ENCODE results near the gene SERPINB7.
"Not testable (repeated sequence)": the region's sequence is repeated elsewhere in the genome, so short reads cannot be mapped to it uniquely, and the experiment has no call there.

Gene SERPINB7

DNA sequence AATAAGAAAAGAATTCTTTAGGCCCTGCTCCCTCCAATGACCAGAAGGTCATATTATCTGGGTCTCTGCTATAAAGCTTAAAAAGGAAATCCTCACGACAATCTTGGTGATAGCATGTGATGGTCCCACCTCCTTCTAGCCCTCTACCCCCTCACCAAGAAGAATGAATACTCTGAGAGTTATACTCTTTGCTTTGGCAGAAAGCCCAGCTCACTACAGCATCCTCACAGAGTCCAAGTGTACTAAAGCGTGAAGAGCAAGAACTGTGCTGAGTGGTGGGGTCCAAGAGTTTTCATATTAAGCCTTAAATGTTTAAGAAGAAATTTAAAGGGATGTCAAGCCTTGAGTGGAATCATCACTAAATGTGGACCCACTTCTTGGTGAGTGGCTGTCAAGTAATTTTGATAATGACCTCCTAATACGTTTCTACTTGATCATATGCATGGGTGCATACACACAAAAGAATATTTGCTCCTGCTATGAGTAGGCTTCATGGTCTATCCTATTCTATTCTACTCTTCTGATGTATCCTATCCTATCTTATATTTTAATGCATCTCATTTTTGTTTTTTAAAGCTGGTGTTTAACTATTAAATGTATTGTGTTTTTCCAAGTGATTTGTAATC, 16.5 kb upstream of the SERPINB7 start:
- no peak for TF ChIP-seq CTCF (IDR thresholded peaks at IDR 0.05; ENCODE audit: unreplicated experiment in 3 of 3)
- Mint-ChIP-seq H3K36me3 (ENCODE audit: low read depth) (peaks cover 8% of the 10 kb centered on the region), H3K4me3 (no peak overlapping the region), H3K4me1 (no peaks in the 10 kb centered on the region), H3K9me3 (peaks cover 15% of the 10 kb centered on the region), H3K27ac (peak overlapping the region in 1 of 3 experiments; percentile 75), H3K27me3 (ENCODE audit: low read depth) (no peaks in the 10 kb centered on the region)

DNA sequence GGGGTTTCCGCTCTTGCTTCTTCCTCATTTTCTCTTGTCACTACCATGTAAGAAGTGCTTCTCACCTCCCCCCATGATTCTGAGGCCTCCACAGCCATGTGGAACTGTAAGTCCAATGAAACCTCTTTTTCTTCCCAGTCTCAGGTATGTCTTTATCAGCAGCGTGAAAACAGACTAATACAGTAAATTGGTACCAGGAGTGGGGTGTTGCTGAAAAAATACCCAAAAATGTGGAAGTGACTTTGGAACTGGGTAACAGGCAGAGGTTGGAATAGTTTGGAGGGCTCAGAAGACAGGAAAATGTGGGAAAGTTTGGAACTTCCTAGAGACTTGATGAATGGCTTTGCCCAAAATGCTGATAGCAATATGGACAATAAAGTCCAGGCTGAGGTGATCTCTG, 15.4 kb upstream of the SERPINB7 start:
- H3K9me3 Mint-ChIP-seq, result peaks cover 15% of the 10 kb centered on the region
- not testable (repeated sequence) for H3K4me1 Mint-ChIP-seq; H3K27ac Mint-ChIP-seq; H3K36me3 Mint-ChIP-seq (ENCODE audit: low read depth); H3K4me3 Mint-ChIP-seq; H3K27me3 Mint-ChIP-seq (ENCODE audit: low read depth)

DNA sequence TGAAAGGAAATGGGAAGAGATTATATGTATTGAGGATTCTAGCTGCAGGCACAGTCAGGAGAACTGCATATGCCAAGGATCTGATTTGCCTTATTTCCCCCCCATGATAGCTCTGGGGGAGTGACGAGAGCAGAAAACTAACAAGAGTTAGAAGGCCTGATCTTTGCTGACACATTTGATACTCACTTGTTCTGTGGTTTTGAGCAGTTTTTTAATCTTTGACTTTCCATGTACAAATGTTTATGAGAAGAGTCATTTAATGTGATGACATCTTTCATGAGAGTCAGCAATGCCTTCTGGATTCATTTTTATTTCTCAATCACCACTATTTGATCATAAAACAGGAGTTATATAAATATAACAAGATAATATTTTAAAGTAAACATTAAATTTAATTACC, 12.7 kb upstream of the SERPINB7 start:
- H3K36me3 Mint-ChIP-seq (ENCODE audit: low read depth), result peaks cover 8% of the 10 kb centered on the region
- no peaks in the 10 kb centered on the region for H3K27me3 Mint-ChIP-seq (ENCODE audit: low read depth)
- H3K27ac Mint-ChIP-seq, result no peak overlapping the region
- TF ChIP-seq CTCF (IDR thresholded peaks at IDR 0.05; ENCODE audit: unreplicated experiment in 3 of 3), result no peak
- H3K4me1 Mint-ChIP-seq, result no peaks in the 10 kb centered on the region
- H3K9me3 Mint-ChIP-seq, result peaks cover 15% of the 10 kb centered on the region
- no peak overlapping the region for H3K4me3 Mint-ChIP-seq

GRCh38 chr18:63763831-63764600, 11.2 kb upstream of the SERPINB7 start:
- H3K9me3 Mint-ChIP-seq, result peaks cover 21% of the 10 kb centered on the region
- no peaks in the 10 kb centered on the region for H3K4me1 Mint-ChIP-seq
- H3K27me3 Mint-ChIP-seq (ENCODE audit: low read depth), result no peaks in the 10 kb centered on the region
- no peak overlapping the region for H3K4me3 Mint-ChIP-seq
- H3K27ac Mint-ChIP-seq, result no peak overlapping the region
- no peak for TF ChIP-seq CTCF (IDR thresholded peaks at IDR 0.05; ENCODE audit: unreplicated experiment in 3 of 3)
- H3K36me3 Mint-ChIP-seq (ENCODE audit: low read depth), result peaks cover 8% of the 10 kb centered on the region

GRCh38 chr18:63765837-63766236, 9.4 kb upstream of the SERPINB7 start:
- H3K36me3 Mint-ChIP-seq (ENCODE audit: low read depth), result no peaks in the 10 kb centered on the region

GRCh38 chr18:63773551-63773950, 1.7 kb upstream of the SERPINB7 start:
- H3K27me3 Mint-ChIP-seq (ENCODE audit: low read depth), result no peaks in the 10 kb centered on the region
- no peak overlapping the region for H3K4me3 Mint-ChIP-seq
- no peaks in the 10 kb centered on the region for H3K36me3 Mint-ChIP-seq (ENCODE audit: low read depth)
- peaks cover 2% of the 10 kb centered on the region for H3K9me3 Mint-ChIP-seq
- TF ChIP-seq CTCF (IDR thresholded peaks at IDR 0.05; ENCODE audit: unreplicated experiment in 3 of 3), result no peak
- no peaks in the 10 kb centered on the region for H3K4me1 Mint-ChIP-seq
- H3K27ac Mint-ChIP-seq, result no peak overlapping the region

More at GRCh38 chr18:63765837-63766236, 9.4 kb upstream of the SERPINB7 start:
- Mint-ChIP-seq H3K4me3 (no peak overlapping the region), H3K27ac (no peak overlapping the region), H3K27me3 (ENCODE audit: low read depth) (no peaks in the 10 kb centered on the region), H3K9me3 (peaks cover 12% of the 10 kb centered on the region), H3K4me1 (no peaks in the 10 kb centered on the region)
- TF ChIP-seq CTCF (IDR thresholded peaks at IDR 0.05; ENCODE audit: unreplicated experiment in 3 of 3), result no peak

Data from nephron (organoid).